Measurements from ENCODE around the gene GMCL2. TPM values are rescaled to one million over a fixed set of nuclear protein-coding genes. Genes with fewer than 3 reads are reported as not detected.

Gene GMCL2
- total RNA-seq, 4 donors from 2014 or later = not detected

- H3K9me3 ChIP-seq = no peaks in the 10 kb centered on the region
- intact Hi-C loops (cut with DNase I) = no loop called here
- no peak overlapping the region for H3K27ac ChIP-seq (replicated peaks in 1 of 4)
- H3K4me1 ChIP-seq = no peaks in the 10 kb centered on the region
- no peak for DNase-seq (ENCODE audit: extremely low spot score)
- TF ChIP-seq POLR2AphosphoS5 (IDR thresholded peaks at IDR 0.05) = no peak
- TF ChIP-seq POLR2A (IDR thresholded peaks at IDR 0.05; ENCODE audit: low read depth) = no peak
- no peak for TF ChIP-seq CTCF (IDR thresholded peaks at IDR 0.05)
- TF ChIP-seq EP300 (IDR thresholded peaks at IDR 0.05) = no peak
- H3K36me3 ChIP-seq = no peaks in the 10 kb centered on the region
- H3K27me3 ChIP-seq = peaks cover 0 to 14% (median 0%) of the 10 kb centered on the region in 4 donors
- no peak overlapping the region for H3K4me3 ChIP-seq
- 40% methylated on average over 9 of the region's 9 CpGs for WGBS
Measured at GRCh38 chr5:178180141-178180863, 6.9 kb downstream of the GMCL2 start.

- intact Hi-C loops (cut with DNase I) = no loop called here
- TF ChIP-seq EP300 (IDR thresholded peaks at IDR 0.05) (no peak), POLR2AphosphoS5 (IDR thresholded peaks at IDR 0.05) (no peak), POLR2A (IDR thresholded peaks at IDR 0.05; ENCODE audit: low read depth) (no peak), CTCF (IDR thresholded peaks at IDR 0.05) (no peak)
- Histone ChIP-seq H3K4me1 (no peaks in the 10 kb centered on the region), H3K9me3 (no peaks in the 10 kb centered on the region), H3K36me3 (no peaks in the 10 kb centered on the region), H3K4me3 (no peak overlapping the region), H3K27ac (replicated peaks in 1 of 4) (no peak overlapping the region), H3K27me3 (peaks cover 0 to 14% (median 0%) of the 10 kb centered on the region in 4 donors)
- 88% methylated on average over 6 of the region's 8 CpGs for WGBS
- no peak for DNase-seq (ENCODE audit: extremely low spot score)
Measured at GRCh38 chr5:178177569-178177968, 9.6 kb downstream of the GMCL2 start.

GRCh38 chr5:178176791-178177190 lies 10.4 kb downstream of the GMCL2 start:
- 80% methylated on average over 6 of the region's 6 CpGs for WGBS
- Histone ChIP-seq H3K4me1 (no peaks in the 10 kb centered on the region), H3K36me3 (no peaks in the 10 kb centered on the region), H3K4me3 (no peak overlapping the region), H3K27ac (replicated peaks in 1 of 4) (no peak overlapping the region), H3K27me3 (peaks cover 0 to 14% (median 0%) of the 10 kb centered on the region in 4 donors), H3K9me3 (no peaks in the 10 kb centered on the region)
- TF ChIP-seq CTCF (IDR thresholded peaks at IDR 0.05) (no peak), POLR2AphosphoS5 (IDR thresholded peaks at IDR 0.05) (no peak), POLR2A (IDR thresholded peaks at IDR 0.05; ENCODE audit: low read depth) (no peak), EP300 (IDR thresholded peaks at IDR 0.05) (no peak)
- intact Hi-C loops (cut with DNase I) = no loop called here
- no peak for DNase-seq (ENCODE audit: extremely low spot score)

GRCh38 chr5:178174456-178174855 lies 12.7 kb downstream of the GMCL2 start:
- DNase-seq (ENCODE audit: extremely low spot score) = no peak
- no peak overlapping the region for H3K4me3 ChIP-seq
- H3K27me3 ChIP-seq = peaks cover 0 to under 1% (median 0%) of the 10 kb centered on the region in 4 donors
- no peak overlapping the region for H3K27ac ChIP-seq (replicated peaks in 1 of 4)
- no peaks in the 10 kb centered on the region for H3K4me1 ChIP-seq
- WGBS = 94% methylated on average over 3 of the region's 3 CpGs
- intact Hi-C loops (cut with DNase I) = no loop called here
- H3K9me3 ChIP-seq = no peaks in the 10 kb centered on the region
- H3K36me3 ChIP-seq = no peaks in the 10 kb centered on the region
- no peak for TF ChIP-seq POLR2AphosphoS5 (IDR thresholded peaks at IDR 0.05)
- no peak for TF ChIP-seq POLR2A (IDR thresholded peaks at IDR 0.05; ENCODE audit: low read depth)
- TF ChIP-seq CTCF (IDR thresholded peaks at IDR 0.05) = no peak
- TF ChIP-seq EP300 (IDR thresholded peaks at IDR 0.05) = no peak
